ENCODE results near the gene SCYGR1.

Gene SCYGR1

GRCh38 chr2:227413371-227413770 is 25.6 kb upstream of the SCYGR1 start:
- H3K4me1 ChIP-seq (ENCODE audit: control insufficient read depth in 1 of 2, insufficient read depth in 2 of 2, low read length in 2 of 2), result no peaks in the 10 kb centered on the region
- no peak overlapping the region for H3K27ac ChIP-seq (ENCODE audit: low read length)
- no peaks in the 10 kb centered on the region for H3K27me3 ChIP-seq (ENCODE audit: low read depth, low read length)
- no peaks in the 10 kb centered on the region for H3K36me3 ChIP-seq (ENCODE audit: control insufficient read depth in 1 of 2, insufficient read depth in 2 of 2, low read length in 2 of 2)
- no peaks in the 10 kb centered on the region for H3K9me3 ChIP-seq (ENCODE audit: control insufficient read depth in 1 of 2, low read length in 2 of 2)
- no peak overlapping the region for H3K4me3 ChIP-seq (ENCODE audit: low read depth in 1 of 2, low read length in 2 of 2)

DNA sequence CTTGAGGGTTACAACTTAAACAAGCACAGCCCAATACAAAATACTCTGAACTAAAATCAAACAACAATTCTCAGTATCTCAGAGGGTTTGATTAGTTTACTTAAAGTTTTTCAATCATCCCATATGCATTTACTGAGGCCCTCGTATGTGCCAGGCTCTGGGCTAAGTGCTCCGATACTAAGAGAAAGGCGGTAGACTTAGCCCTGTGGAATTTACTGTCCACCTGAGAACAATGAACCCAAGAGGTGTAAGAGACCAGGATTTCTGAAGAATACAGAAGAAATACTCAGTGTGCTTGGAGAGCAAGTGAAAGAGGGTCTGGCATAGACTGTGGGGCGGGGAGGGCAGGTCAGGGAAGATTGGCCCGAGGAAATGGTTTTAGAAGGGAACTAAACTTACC is 25.1 kb upstream of the SCYGR1 start:
- H3K36me3 ChIP-seq (ENCODE audit: control insufficient read depth in 1 of 2, insufficient read depth in 2 of 2, low read length in 2 of 2), result no peaks in the 10 kb centered on the region
- no peaks in the 10 kb centered on the region for H3K9me3 ChIP-seq (ENCODE audit: control insufficient read depth in 1 of 2, low read length in 2 of 2)
- no peaks in the 10 kb centered on the region for H3K4me1 ChIP-seq (ENCODE audit: control insufficient read depth in 1 of 2, insufficient read depth in 2 of 2, low read length in 2 of 2)
- no peaks in the 10 kb centered on the region for H3K27me3 ChIP-seq (ENCODE audit: low read depth, low read length)
- no peak overlapping the region for H3K27ac ChIP-seq (ENCODE audit: low read length)
- no peak overlapping the region for H3K4me3 ChIP-seq (ENCODE audit: low read depth in 1 of 2, low read length in 2 of 2)

- H3K27me3 ChIP-seq (ENCODE audit: low read depth, low read length), result no peaks in the 10 kb centered on the region
- H3K4me1 ChIP-seq (ENCODE audit: control insufficient read depth in 1 of 2, insufficient read depth in 2 of 2, low read length in 2 of 2), result no peaks in the 10 kb centered on the region
- no peaks in the 10 kb centered on the region for H3K36me3 ChIP-seq (ENCODE audit: control insufficient read depth in 1 of 2, insufficient read depth in 2 of 2, low read length in 2 of 2)
- no peak overlapping the region for H3K4me3 ChIP-seq (ENCODE audit: low read depth in 1 of 2, low read length in 2 of 2)
- no peaks in the 10 kb centered on the region for H3K9me3 ChIP-seq (ENCODE audit: control insufficient read depth in 1 of 2, low read length in 2 of 2)
- no peak overlapping the region for H3K27ac ChIP-seq (ENCODE audit: low read length)
Measured at GRCh38 chr2:227411990-227412350, 24.2 kb upstream of the SCYGR1 start.

DNA sequence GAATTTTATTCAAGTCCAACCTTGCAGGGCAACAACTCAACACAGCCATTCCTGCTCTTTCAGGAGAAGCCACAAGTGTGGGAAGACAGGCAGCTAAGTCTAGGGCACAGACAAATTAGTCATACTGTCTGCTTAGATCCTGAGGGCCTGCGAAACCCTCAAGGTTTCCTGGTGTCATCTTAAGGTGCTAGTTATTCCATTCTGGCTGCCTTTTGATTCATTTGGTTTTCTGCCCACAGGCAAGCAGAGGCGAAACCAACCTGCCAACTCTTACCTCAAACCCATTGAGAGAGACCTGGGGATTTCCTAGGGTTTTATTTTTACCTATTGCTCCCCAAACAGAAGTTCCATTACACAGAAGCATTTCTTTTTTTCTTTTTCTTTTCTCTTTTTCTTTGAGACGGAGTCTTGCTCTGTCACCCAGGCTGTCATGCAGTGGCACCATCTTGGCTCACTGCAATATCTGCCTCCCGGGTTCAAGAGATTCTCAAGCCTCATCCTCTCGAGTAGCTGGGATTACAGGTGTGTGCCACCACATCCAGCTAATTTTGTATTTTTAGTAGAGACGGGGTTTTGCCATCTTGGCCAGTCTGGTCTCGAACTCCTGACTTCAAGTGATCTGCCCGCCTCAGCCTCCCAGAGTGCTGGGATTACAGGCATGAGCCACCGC is 23.7 kb upstream of the SCYGR1 start:
- H3K9me3 ChIP-seq (ENCODE audit: control insufficient read depth in 1 of 2, low read length in 2 of 2), result no peaks in the 10 kb centered on the region
- no peak overlapping the region for H3K27ac ChIP-seq (ENCODE audit: low read length)
- no peaks in the 10 kb centered on the region for H3K27me3 ChIP-seq (ENCODE audit: low read depth, low read length)
- no peak overlapping the region for H3K4me3 ChIP-seq (ENCODE audit: low read depth in 1 of 2, low read length in 2 of 2)
- no peaks in the 10 kb centered on the region for H3K36me3 ChIP-seq (ENCODE audit: control insufficient read depth in 1 of 2, insufficient read depth in 2 of 2, low read length in 2 of 2)
- peaks cover 4 to 5% of the 10 kb centered on the region in 2 donors for H3K4me1 ChIP-seq (ENCODE audit: control insufficient read depth in 1 of 2, insufficient read depth in 2 of 2, low read length in 2 of 2)

GRCh38 chr2:227410191-227410590 is 22.4 kb upstream of the SCYGR1 start:
- peaks cover 7 to 14% of the 10 kb centered on the region in 2 donors for H3K4me1 ChIP-seq (ENCODE audit: control insufficient read depth in 1 of 2, insufficient read depth in 2 of 2, low read length in 2 of 2)
- H3K4me3 ChIP-seq (ENCODE audit: low read depth in 1 of 2, low read length in 2 of 2), result no peak overlapping the region
- H3K9me3 ChIP-seq (ENCODE audit: control insufficient read depth in 1 of 2, low read length in 2 of 2), result no peaks in the 10 kb centered on the region
- no peaks in the 10 kb centered on the region for H3K36me3 ChIP-seq (ENCODE audit: control insufficient read depth in 1 of 2, insufficient read depth in 2 of 2, low read length in 2 of 2)
- H3K27ac ChIP-seq (ENCODE audit: low read length), result no peak overlapping the region
- H3K27me3 ChIP-seq (ENCODE audit: low read depth, low read length), result no peaks in the 10 kb centered on the region

DNA sequence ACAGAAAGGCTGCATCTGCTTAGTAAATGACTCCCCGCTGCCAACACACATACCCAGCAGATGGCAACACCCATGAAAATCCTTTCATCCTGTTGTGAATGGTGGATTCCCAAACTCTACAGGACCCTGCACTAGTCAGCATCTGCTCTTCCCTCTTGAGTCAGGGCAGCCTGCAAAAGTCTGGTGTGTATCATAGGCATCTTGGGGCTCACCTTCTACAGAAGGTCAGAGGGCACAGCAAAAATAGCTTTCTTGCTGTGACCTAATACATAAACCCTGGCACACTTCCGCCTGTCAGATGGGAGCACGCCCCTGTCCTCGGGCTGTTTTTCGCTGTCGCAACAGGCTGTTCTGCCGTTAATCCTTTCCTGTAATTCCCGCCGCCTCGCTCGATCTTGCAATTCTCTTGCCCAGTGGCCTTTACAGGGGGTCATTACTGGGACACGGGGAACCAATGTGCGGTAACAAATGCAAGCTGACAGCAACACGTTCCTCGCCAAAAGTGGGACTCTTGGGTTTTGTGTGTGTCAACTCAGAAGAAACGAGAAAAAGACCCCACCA is 19.9 kb upstream of the SCYGR1 start:
- Histone ChIP-seq H3K4me3 (ENCODE audit: low read depth in 1 of 2, low read length in 2 of 2) (no peak overlapping the region), H3K27ac (ENCODE audit: low read length) (peak overlapping the region; percentile 39), H3K27me3 (ENCODE audit: low read depth, low read length) (no peaks in the 10 kb centered on the region), H3K9me3 (ENCODE audit: control insufficient read depth in 1 of 2, low read length in 2 of 2) (no peaks in the 10 kb centered on the region), H3K36me3 (ENCODE audit: control insufficient read depth in 1 of 2, insufficient read depth in 2 of 2, low read length in 2 of 2) (no peaks in the 10 kb centered on the region), H3K4me1 (ENCODE audit: control insufficient read depth in 1 of 2, insufficient read depth in 2 of 2, low read length in 2 of 2) (peaks cover 7 to 14% of the 10 kb centered on the region in 2 donors)

DNA sequence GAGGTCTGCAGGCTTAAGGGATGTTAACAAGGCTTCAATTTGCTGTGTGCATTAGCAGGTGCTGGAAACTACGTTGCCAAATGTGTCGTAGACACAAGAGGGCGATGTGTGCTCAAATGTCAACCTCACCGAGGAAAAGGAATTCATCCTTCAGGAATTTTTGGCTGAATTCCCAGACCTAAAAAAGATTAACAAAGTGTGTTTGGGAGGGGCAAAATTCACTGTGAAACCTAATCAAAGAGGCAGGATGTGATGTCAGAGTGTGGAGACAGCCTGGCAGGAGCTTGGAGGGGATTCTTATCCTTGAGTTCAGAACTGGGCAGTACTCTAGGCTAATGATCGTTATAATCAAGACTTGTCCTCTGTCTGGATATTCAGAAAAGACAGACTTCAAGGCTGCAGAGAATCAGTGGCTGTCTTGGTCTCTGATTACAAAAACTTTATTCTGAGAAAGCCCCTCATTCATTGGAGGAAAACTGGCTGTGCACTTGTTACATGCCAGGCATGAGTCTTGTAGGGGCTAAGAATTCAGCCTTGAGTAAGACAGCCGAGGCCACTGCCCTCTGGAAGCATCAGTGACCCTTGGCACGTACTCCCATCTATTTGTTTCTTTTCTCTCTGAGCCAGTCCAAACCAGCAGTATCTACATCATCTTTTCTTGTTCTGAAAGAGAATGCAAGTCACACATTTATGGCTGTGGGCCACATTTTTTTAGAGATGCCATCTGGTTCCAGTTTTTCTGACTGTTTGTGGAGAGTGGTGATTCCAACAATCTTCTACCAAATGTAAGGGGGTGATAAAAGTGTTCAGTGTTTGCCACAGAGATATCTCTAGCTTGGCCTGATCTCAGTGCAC is 18.7 kb upstream of the SCYGR1 start:
- Histone ChIP-seq H3K4me1 (ENCODE audit: control insufficient read depth in 1 of 2, insufficient read depth in 2 of 2, low read length in 2 of 2) (peaks cover 7 to 14% of the 10 kb centered on the region in 2 donors), H3K9me3 (ENCODE audit: control insufficient read depth in 1 of 2, low read length in 2 of 2) (no peaks in the 10 kb centered on the region), H3K27ac (ENCODE audit: low read length) (peak overlapping the region; percentile 62), H3K36me3 (ENCODE audit: control insufficient read depth in 1 of 2, insufficient read depth in 2 of 2, low read length in 2 of 2) (no peaks in the 10 kb centered on the region), H3K4me3 (ENCODE audit: low read depth in 1 of 2, low read length in 2 of 2) (no peak overlapping the region), H3K27me3 (ENCODE audit: low read depth, low read length) (no peaks in the 10 kb centered on the region)

DNA sequence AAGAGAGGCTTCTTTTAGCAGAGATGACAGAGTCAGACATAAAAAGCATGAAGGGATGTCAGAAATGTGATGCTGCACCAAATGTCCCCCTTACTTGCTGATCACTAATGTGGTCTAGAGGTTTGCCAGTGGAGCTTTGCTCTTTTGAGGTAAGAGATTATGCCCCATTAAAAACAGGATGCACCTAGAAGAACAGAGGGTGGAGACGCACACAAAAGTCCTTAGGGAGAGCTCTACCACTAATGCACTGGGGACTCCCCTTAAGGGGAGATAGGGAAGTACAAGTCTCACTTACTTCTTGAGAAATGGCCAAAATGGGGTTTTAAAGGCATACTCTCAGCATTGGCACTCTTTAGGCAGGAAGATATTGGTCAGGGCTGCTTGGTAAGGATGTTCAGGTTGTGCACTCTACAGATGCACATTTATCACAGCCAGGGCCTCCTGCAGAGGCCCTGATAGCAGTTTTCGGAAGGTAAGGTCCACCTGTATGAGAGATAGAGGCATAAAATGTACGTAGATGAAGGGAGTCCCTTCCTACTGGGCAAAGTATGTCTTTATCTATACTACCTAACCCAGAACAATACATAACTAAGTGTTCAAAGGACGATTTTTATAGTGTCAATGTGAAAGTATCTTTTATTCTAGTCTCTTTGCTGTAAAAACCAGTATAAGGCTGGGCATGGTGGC is 17.0 kb upstream of the SCYGR1 start:
- Histone ChIP-seq H3K27ac (ENCODE audit: low read length) (no peak overlapping the region), H3K27me3 (ENCODE audit: low read depth, low read length) (no peaks in the 10 kb centered on the region), H3K9me3 (ENCODE audit: control insufficient read depth in 1 of 2, low read length in 2 of 2) (no peaks in the 10 kb centered on the region)

DNA sequence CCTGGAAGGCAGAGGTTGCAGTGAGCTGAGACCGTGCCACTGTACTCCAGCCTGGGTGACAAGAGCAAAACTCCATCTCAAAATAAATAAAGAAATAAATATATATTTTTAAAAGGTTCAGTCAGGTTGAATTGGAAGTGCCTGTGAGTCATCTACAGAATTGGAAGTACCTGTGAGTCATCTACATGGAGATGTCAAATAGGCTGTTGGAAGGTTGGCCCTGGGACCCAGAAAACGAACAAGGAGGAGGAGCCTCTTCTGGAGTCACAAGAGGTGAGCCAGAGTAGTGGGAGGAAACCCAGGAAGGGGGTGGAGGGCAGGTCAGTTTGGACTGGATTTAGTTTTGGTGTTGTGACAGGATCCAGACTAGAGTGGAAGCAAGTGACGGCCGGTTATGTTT is 15.2 kb upstream of the SCYGR1 start:
- peaks cover 7 to 14% of the 10 kb centered on the region in 2 donors for H3K4me1 ChIP-seq (ENCODE audit: control insufficient read depth in 1 of 2, insufficient read depth in 2 of 2, low read length in 2 of 2)

More for the DNA sequence above, 17.0 kb upstream of the SCYGR1 start:
- Histone ChIP-seq H3K4me3 (ENCODE audit: low read depth in 1 of 2, low read length in 2 of 2) (no peak overlapping the region), H3K36me3 (ENCODE audit: control insufficient read depth in 1 of 2, insufficient read depth in 2 of 2, low read length in 2 of 2) (no peaks in the 10 kb centered on the region), H3K4me1 (ENCODE audit: control insufficient read depth in 1 of 2, insufficient read depth in 2 of 2, low read length in 2 of 2) (peaks cover 7 to 14% of the 10 kb centered on the region in 2 donors)

GRCh38 chr2:227402321-227402720 is 14.6 kb upstream of the SCYGR1 start:
- Histone ChIP-seq H3K27me3 (ENCODE audit: low read depth, low read length) (no peaks in the 10 kb centered on the region), H3K4me1 (ENCODE audit: control insufficient read depth in 1 of 2, insufficient read depth in 2 of 2, low read length in 2 of 2) (peaks cover 7 to 14% of the 10 kb centered on the region in 2 donors), H3K9me3 (ENCODE audit: control insufficient read depth in 1 of 2, low read length in 2 of 2) (no peaks in the 10 kb centered on the region)

More for the DNA sequence above, 15.2 kb upstream of the SCYGR1 start:
- Histone ChIP-seq H3K4me3 (ENCODE audit: low read depth in 1 of 2, low read length in 2 of 2) (no peak overlapping the region), H3K9me3 (ENCODE audit: control insufficient read depth in 1 of 2, low read length in 2 of 2) (no peaks in the 10 kb centered on the region), H3K27me3 (ENCODE audit: low read depth, low read length) (no peaks in the 10 kb centered on the region), H3K27ac (ENCODE audit: low read length) (no peak overlapping the region), H3K36me3 (ENCODE audit: control insufficient read depth in 1 of 2, insufficient read depth in 2 of 2, low read length in 2 of 2) (no peaks in the 10 kb centered on the region)

DNA sequence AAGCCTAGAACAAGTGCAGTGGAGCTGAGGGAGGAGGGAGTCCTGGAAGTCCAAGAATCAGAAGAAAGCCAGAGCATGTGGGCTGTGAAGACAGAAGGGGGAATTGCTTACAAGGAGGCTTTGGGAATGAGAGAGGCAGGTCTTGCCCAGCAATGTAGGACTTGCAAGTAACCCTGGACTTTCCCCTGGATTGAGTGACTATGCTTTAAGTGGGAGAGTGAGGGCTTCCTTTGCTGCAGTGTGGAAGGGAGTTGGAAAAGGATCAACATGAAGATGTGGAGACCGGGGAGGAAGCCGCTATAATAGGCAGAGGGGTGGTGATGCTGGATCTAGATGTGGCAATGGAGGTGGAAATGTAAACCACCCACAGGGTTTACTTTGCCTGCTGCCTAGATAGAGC is 13.8 kb upstream of the SCYGR1 start:
- no peaks in the 10 kb centered on the region for H3K9me3 ChIP-seq (ENCODE audit: control insufficient read depth in 1 of 2, low read length in 2 of 2)
- peaks cover 3 to 11% of the 10 kb centered on the region in 2 donors for H3K4me1 ChIP-seq (ENCODE audit: control insufficient read depth in 1 of 2, insufficient read depth in 2 of 2, low read length in 2 of 2)
- no peak overlapping the region for H3K4me3 ChIP-seq (ENCODE audit: low read depth in 1 of 2, low read length in 2 of 2)
- H3K27ac ChIP-seq (ENCODE audit: low read length), result no peak overlapping the region
- no peaks in the 10 kb centered on the region for H3K27me3 ChIP-seq (ENCODE audit: low read depth, low read length)
- H3K36me3 ChIP-seq (ENCODE audit: control insufficient read depth in 1 of 2, insufficient read depth in 2 of 2, low read length in 2 of 2), result no peaks in the 10 kb centered on the region

More at GRCh38 chr2:227402321-227402720, 14.6 kb upstream of the SCYGR1 start:
- Histone ChIP-seq H3K27ac (ENCODE audit: low read length) (no peak overlapping the region), H3K36me3 (ENCODE audit: control insufficient read depth in 1 of 2, insufficient read depth in 2 of 2, low read length in 2 of 2) (no peaks in the 10 kb centered on the region), H3K4me3 (ENCODE audit: low read depth in 1 of 2, low read length in 2 of 2) (no peak overlapping the region)

Measured in muscle layer of duodenum (tissue), 2 donors.